ENCODE measurements around the gene SRPX2. TPM values are rescaled to one million over a fixed set of nuclear protein-coding genes. Genes with fewer than 3 reads are reported as not detected.

Gene SRPX2, protein sequence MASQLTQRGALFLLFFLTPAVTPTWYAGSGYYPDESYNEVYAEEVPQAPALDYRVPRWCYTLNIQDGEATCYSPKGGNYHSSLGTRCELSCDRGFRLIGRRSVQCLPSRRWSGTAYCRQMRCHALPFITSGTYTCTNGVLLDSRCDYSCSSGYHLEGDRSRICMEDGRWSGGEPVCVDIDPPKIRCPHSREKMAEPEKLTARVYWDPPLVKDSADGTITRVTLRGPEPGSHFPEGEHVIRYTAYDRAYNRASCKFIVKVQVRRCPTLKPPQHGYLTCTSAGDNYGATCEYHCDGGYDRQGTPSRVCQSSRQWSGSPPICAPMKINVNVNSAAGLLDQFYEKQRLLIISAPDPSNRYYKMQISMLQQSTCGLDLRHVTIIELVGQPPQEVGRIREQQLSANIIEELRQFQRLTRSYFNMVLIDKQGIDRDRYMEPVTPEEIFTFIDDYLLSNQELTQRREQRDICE
- total RNA-seq, result 10 to 100 TPM; 60.7 to 61.2 TPM

- Histone ChIP-seq H3K4me3 (peak within 1 kb of the TSS; percentile 67), H3K4me1 (ENCODE audit: control insufficient read depth in 1 of 2, low read depth in 2 of 2) (peaks cover 5 to 29% of the 10 kb centered on the region in 2 donors), H3K9me3 (no peaks in the 10 kb centered on the region), H3K27me3 (replicated peaks; ENCODE audit: insufficient read depth) (no peaks in the 10 kb centered on the region), H3K36me3 (no peaks in the 10 kb centered on the region), H3K27ac (peak within 1 kb of the TSS; percentile 56 to 68)
- peak; percentile 91 for ATAC-seq (ENCODE audit: insufficient number of reproducible peaks, low FRiP score, low read depth)
- no peak for TF ChIP-seq CTCF (IDR thresholded peaks at IDR 0.05)
- no peak for DNase-seq (ENCODE audit: low spot score)
These were observed at the start of gene SRPX2 for GRCh38 chrX:100643956-100644860. TSS of gene SRPX2 (plus strand) at chrX:100644199. CDS start at chrX:100646323, 2,124 bp downstream.

DNA sequence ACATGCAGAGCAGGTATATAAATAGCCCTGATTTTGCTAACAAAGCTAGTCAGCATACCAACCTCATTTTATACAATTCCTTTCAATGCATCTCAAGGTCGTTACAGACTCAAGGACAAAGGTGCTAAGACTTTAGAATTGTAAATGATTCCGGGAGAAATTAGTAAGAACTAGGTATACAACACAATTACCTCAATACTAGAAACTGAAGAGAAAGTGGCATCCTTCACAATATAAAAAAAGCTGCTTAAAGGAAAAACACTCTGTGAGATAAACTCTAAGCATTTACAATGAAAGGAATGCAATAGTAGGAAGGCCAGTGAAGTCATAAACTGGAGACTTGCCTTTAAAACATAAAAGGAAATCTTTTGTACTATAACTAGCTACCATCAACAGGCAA lies 47.4 kb upstream of the SRPX2 start:
- H3K4me1 ChIP-seq (ENCODE audit: control insufficient read depth in 1 of 2, low read depth in 2 of 2), result no peaks in the 10 kb centered on the region
- no peak overlapping the region for H3K27ac ChIP-seq
- DNase-seq (ENCODE audit: low spot score) (no peak), ATAC-seq (ENCODE audit: insufficient number of reproducible peaks, low FRiP score, low read depth) (no peak)
- H3K27me3 ChIP-seq (replicated peaks; ENCODE audit: insufficient read depth), result no peaks in the 10 kb centered on the region
- H3K36me3 ChIP-seq, result no peaks in the 10 kb centered on the region
- H3K4me3 ChIP-seq, result no peak overlapping the region
- no peaks in the 10 kb centered on the region for H3K9me3 ChIP-seq
- no peak for TF ChIP-seq CTCF (IDR thresholded peaks at IDR 0.05)

DNA sequence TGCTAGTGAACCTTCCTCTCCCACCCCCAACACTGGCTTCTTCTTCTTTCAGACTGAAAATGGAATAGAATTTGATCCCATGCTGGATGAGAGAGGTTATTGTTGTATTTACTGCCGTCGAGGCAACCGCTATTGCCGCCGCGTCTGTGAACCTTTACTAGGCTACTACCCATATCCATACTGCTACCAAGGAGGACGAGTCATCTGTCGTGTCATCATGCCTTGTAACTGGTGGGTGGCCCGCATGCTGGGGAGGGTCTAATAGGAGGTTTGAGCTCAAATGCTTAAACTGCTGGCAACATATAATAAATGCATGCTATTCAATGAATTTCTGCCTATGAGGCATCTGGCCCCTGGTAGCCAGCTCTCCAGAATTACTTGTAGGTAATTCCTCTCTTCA lies 44.5 kb upstream of the SRPX2 start:
- Histone ChIP-seq H3K27ac (no peak overlapping the region), H3K4me1 (ENCODE audit: control insufficient read depth in 1 of 2, low read depth in 2 of 2) (no peaks in the 10 kb centered on the region), H3K27me3 (replicated peaks; ENCODE audit: insufficient read depth) (no peaks in the 10 kb centered on the region), H3K9me3 (no peaks in the 10 kb centered on the region), H3K4me3 (no peak overlapping the region), H3K36me3 (no peaks in the 10 kb centered on the region)
- no peak for TF ChIP-seq CTCF (IDR thresholded peaks at IDR 0.05)
- ATAC-seq (ENCODE audit: insufficient number of reproducible peaks, low FRiP score, low read depth) (no peak), DNase-seq (ENCODE audit: low spot score) (no peak)

DNA sequence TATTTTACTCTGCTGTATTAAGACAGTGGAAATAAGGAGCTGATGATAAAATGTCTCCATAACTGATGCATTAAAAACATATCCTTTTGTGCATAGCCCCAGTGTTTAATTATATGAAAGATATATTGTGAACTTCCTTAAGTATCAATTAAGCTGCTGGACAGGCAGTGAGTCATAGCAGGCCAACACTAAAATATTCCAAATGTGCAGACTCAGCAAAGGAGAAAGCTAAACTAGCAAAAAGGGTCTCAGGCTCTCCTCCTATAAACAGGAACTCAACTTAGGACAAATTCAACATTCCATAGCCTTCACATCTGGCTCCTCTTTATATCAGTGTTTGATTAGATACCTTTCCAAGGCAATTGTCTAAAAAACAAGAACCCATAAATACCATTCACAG lies 43.7 kb upstream of the SRPX2 start:
- H3K27me3 ChIP-seq (replicated peaks; ENCODE audit: insufficient read depth), result no peaks in the 10 kb centered on the region
- no peaks in the 10 kb centered on the region for H3K9me3 ChIP-seq
- no peak for TF ChIP-seq CTCF (IDR thresholded peaks at IDR 0.05)
- H3K36me3 ChIP-seq, result no peaks in the 10 kb centered on the region
- DNase-seq (ENCODE audit: low spot score), result no peak
- no peak overlapping the region for H3K4me3 ChIP-seq
- H3K27ac ChIP-seq, result no peak overlapping the region
- no peaks in the 10 kb centered on the region for H3K4me1 ChIP-seq (ENCODE audit: control insufficient read depth in 1 of 2, low read depth in 2 of 2)
- ATAC-seq (ENCODE audit: insufficient number of reproducible peaks, low FRiP score, low read depth), result no peak

GRCh38 chrX:100600758-100601157 lies 43.2 kb upstream of the SRPX2 start:
- no peak for ATAC-seq (ENCODE audit: insufficient number of reproducible peaks, low FRiP score, low read depth)
- DNase-seq (ENCODE audit: low spot score), result no peak
- no peak overlapping the region for H3K27ac ChIP-seq
- H3K36me3 ChIP-seq, result no peaks in the 10 kb centered on the region
- H3K4me3 ChIP-seq, result no peak overlapping the region
- H3K27me3 ChIP-seq (replicated peaks; ENCODE audit: insufficient read depth), result no peaks in the 10 kb centered on the region
- no peaks in the 10 kb centered on the region for H3K9me3 ChIP-seq
- H3K4me1 ChIP-seq (ENCODE audit: control insufficient read depth in 1 of 2, low read depth in 2 of 2), result no peaks in the 10 kb centered on the region
- no peak for TF ChIP-seq CTCF (IDR thresholded peaks at IDR 0.05)

Measured in thoracic aorta (tissue), 2 donors.